Gastrocnemius medialis (tissue), 4 donors: ENCODE data around the gene GGA2. TPM values are rescaled to one million over a fixed set of nuclear protein-coding genes. Genes with fewer than 3 reads are reported as not detected.
"Not testable (repeated sequence)": the region's sequence is repeated elsewhere in the genome, so short reads cannot be mapped to it uniquely, and the experiment has no call there.

Experiments used
- ATAC-seq, 2 donors: fragments of 150-250 bp; one replicate each; pipeline ENCODE4 v1.9.1; 2016
- DNase-seq, 2 donors: peaks; one replicate each; pipeline ENCODE4 v3.0.0-alpha.2; 2019
- H3K27ac ChIP-seq, 4 donors: fragments of 200-600 bp; sonication (generic); 1 replicate in 1 of 4; 2 replicates in 3 of 4; pipeline ENCODE4 v1.5.1; 2016 to 2018; ENCODE audit warnings: mild to moderate bottlenecking in 2 of 4, moderate library complexity in 1 of 4
- H3K27me3 ChIP-seq, 3 donors: fragments of 200-600 bp; sonication (generic) in 2 of 3; 1 replicate in 1 of 3; 2 replicates in 2 of 3; pipeline versions ENCODE4 v1.5.1 to v1.6.0; 2016 to 2019; ENCODE audit warnings: mild to moderate bottlenecking in 1 of 3, moderate library complexity in 1 of 3
- H3K36me3 ChIP-seq, 2 donors: fragments of 200-600 bp; sonication (generic) in 1 of 2; one replicate each; pipeline ENCODE4 v1.5.1; 2017 to 2018
- H3K4me1 ChIP-seq, 2 donors: fragments of 200-600 bp; sonication (generic) in 1 of 2; one replicate each; pipeline ENCODE4 v1.5.1; 2016 to 2017; ENCODE audit warnings: mild to moderate bottlenecking in 2 of 2
- H3K4me3 ChIP-seq, 4 donors: fragments of 200-600 bp; sonication (generic) in 3 of 4; 1 replicate in 1 of 4; 2 replicates in 3 of 4; pipeline ENCODE4 v1.5.1; 2016 to 2019; ENCODE audit warnings: mild to moderate bottlenecking in 2 of 4
- H3K9me3 ChIP-seq, 3 donors: fragments of 200-600 bp; sonication (generic) in 2 of 3; 1 replicate in 1 of 3; 2 replicates in 2 of 3; pipeline ENCODE4 v1.5.1; 2016 to 2019
- CTCF ChIP-seq, 5 experiments: fragments of 450-650 bp in 3 of 5; fragments of 200-600 bp in 2 of 5; sonication (generic) in 2 of 5; IDR thresholded peaks in 4 of 5; conservative IDR thresholded peaks in 1 of 5; 1 replicate in 4 of 5; 2 replicates in 1 of 5; pipeline ENCODE4 v1.5.1; 2016 to 2019; ENCODE audit warnings: antibody characterized with exemption in 5 of 5, mild to moderate bottlenecking in 3 of 5, moderate library complexity in 3 of 5
- POLR2A ChIP-seq, 2 donors: fragments of 450-650 bp; IDR thresholded peaks; one replicate each; pipeline ENCODE4 v1.6.1; 2017; ENCODE audit warnings: antibody characterized with exemption in 2 of 2, mild to moderate bottlenecking in 2 of 2, moderate library complexity in 2 of 2
- in situ Hi-C, 4 donors: fragments of 200-750 bp; cut with MboI; loops; one replicate each; pipeline versions ENCODE4 v1.15.0 to v1.8.0; 2017; ENCODE audit warnings: low sequenced_read_pairs in 4 of 4
- intact Hi-C: fragments of 100-400 bp; cut with DNase I; formaldehyde crosslinking; loops from one replicate; pipeline ENCODE4 v1.15.1; 2023; ENCODE audit warnings: low total_unique reads
- total RNA-seq, 4 donors: library from RNA; depleted of rRNA; stranded (reverse); fragments of >200 nt; gene quantifications; one replicate each; pipeline versions ENCODE4 v1.1.0 to v1.2.3, GENCODE V29; 2016

Gene GGA2
- total RNA-seq, 4 donors from 2014 or later: 31.0 to 79.9 (median 48.8) TPM

GRCh38 chr16:23465179-23465578 is 45.1 kb downstream of the GGA2 start:
- no peaks in the 10 kb centered on the region for H3K27me3 ChIP-seq
- peak overlapping the region in 1 of 4 donors; percentile 74 for H3K27ac ChIP-seq
- H3K4me1 ChIP-seq: peaks cover 10 to 14% of the 10 kb centered on the region in 2 donors
- in situ Hi-C loops (no loop called here), intact Hi-C loops (no loop called here)
- peaks cover 0 to 30% of the 10 kb centered on the region in 2 donors for H3K36me3 ChIP-seq
- H3K9me3 ChIP-seq: no peaks in the 10 kb centered on the region
- DNase-seq: no peak
- ATAC-seq: no peak
- TF ChIP-seq POLR2A (IDR thresholded peaks at IDR 0.05) (no peak), CTCF (IDR thresholded peaks at IDR 0.05 in 4 of 5, conservative IDR thresholded peaks at IDR 0.05 in 1 of 5) (no peak)
- no peak overlapping the region for H3K4me3 ChIP-seq

- H3K4me3 ChIP-seq: no peak overlapping the region
- in situ Hi-C loops (no loop called here), intact Hi-C loops (no loop called here)
- TF ChIP-seq POLR2A (IDR thresholded peaks at IDR 0.05): no peak
- TF ChIP-seq CTCF (IDR thresholded peaks at IDR 0.05 in 4 of 5, conservative IDR thresholded peaks at IDR 0.05 in 1 of 5): no peak
- H3K4me1 ChIP-seq: peaks cover 10 to 14% of the 10 kb centered on the region in 2 donors
- no peaks in the 10 kb centered on the region for H3K9me3 ChIP-seq
- ATAC-seq (no peak), DNase-seq (no peak)
- H3K36me3 ChIP-seq: peaks cover 0 to 24% of the 10 kb centered on the region in 2 donors
- H3K27ac ChIP-seq: peak overlapping the region in 1 of 4 donors; percentile 43
- no peaks in the 10 kb centered on the region for H3K27me3 ChIP-seq
Measured at GRCh38 chr16:23464196-23464595, 46.1 kb downstream of the GGA2 start.

GRCh38 chr16:23462994-23463393 is 47.3 kb downstream of the GGA2 start:
- Histone ChIP-seq H3K4me1 (peaks cover 10 to 14% of the 10 kb centered on the region in 2 donors), H3K36me3 (peaks cover 0 to 12% of the 10 kb centered on the region in 2 donors)
- H3K27ac ChIP-seq, in situ Hi-C loops, H3K9me3 ChIP-seq, H3K27me3 ChIP-seq, intact Hi-C loops, H3K4me3 ChIP-seq: not testable (repeated sequence)
- peak; percentile 38 to 71 for DNase-seq
- ATAC-seq: peak in 1 of 2 donors; percentile 67

DNA sequence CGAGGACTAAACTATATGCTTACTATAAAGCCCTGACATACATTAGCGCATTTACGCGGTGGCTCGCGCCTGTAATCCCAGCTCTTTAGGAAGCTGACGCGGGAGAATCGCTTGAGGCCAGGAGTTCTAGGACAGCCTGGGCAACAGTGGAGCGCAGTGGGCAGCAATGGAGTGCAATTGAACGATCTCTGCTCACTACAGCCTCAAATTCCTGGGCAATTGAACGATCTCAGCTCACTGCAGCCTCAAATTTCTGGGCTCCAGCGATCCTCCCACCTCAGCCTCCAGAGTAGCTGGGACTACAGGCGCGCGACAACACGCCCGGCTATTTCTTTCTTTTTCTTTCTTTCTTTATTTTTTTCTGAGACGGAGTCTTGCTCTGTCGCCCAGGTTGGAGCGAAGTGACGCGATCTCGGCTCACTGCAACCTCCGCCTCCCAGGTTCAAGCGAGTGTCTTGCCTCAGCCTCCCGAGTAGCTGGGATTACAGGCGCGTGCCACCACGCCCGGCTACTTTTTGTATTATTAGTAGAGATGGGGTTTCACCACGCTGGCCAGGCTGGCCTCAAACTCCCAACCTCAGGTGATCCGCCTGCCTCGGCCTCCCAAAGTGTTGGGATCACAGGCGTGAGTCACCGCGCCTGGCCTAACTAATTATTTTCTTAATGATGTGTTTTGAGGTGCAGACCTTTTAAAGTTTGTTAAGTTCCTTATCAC is 56.8 kb downstream of the GGA2 start:
- H3K4me3 ChIP-seq: peak overlapping the region; percentile 74 to 90 (median 78)
- intact Hi-C loops: loop anchor here (2.0 to 5.0 kb wide), 2 partner anchors 103 to 144 kb away; partner anchors contain the start of genes EARS2, NDUFAB1 and UBFD1
- in situ Hi-C loops: no loop called here
- peak overlapping the region in 2 of 4 donors; percentile 77 to 87 for H3K27ac ChIP-seq
- H3K4me1 ChIP-seq: peaks cover 4 to 29% of the 10 kb centered on the region in 2 donors
- TF ChIP-seq POLR2A (IDR thresholded peaks at IDR 0.05): no peak
- TF ChIP-seq CTCF (IDR thresholded peaks at IDR 0.05 in 4 of 5, conservative IDR thresholded peaks at IDR 0.05 in 1 of 5): no peak
- no peaks in the 10 kb centered on the region for H3K36me3 ChIP-seq
- DNase-seq (no peak), ATAC-seq (peak in 1 of 2 donors; percentile 18)
- no peaks in the 10 kb centered on the region for H3K27me3 ChIP-seq
- H3K9me3 ChIP-seq: no peaks in the 10 kb centered on the region

DNA sequence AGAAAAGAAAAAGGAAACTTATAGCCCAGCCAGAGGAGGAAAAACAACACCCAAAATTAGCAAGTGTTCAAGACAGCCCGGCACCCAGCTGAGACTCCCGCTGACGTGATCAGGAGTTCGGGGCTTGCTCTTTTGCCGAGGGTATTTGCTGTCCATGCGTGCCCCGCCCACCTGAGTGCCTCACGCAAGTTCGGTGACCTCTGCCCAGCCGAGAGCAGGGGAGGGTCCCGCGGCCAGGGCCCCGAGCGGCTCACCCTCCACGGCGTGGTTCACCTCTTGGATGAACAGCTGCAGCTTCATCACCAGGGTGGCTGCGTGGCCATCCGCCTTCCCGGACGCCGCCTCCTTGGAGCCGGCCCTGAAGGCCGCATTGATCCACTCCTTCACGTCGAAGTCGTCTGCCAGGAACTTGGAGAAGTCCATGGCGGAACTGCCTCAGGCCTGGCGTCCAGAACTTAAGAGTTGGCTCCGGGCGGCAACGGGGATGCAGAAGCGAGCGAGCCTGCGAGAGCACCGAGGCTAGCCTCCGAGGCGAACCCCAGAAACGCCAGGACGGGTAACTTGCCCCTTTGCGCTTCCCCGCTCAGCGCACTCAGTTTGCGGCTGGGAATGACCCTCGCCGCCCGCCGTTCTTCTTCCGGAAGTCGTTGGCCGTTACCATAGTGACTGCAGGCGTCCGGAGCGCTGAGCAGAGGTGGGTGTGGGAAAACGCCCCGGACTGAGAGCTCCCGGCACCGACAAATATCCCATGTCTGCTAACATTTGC is 57.5 kb downstream of the GGA2 start, which contains the start of gene COG7:
TSS of gene COG7 (minus strand) at position 618 of the 766 bp plus-strand sequence. CDS start at position 423, 195 bp downstream.
- H3K27me3 ChIP-seq: no peaks in the 10 kb centered on the region
- DNase-seq (peak; percentile 69 to 79), ATAC-seq (peak; percentile 93 to 94)
- in situ Hi-C loops (no loop called here), intact Hi-C loops (loop anchor here (2.0 to 5.0 kb wide), 2 partner anchors 104 to 145 kb away; partner anchors contain the start of genes EARS2, NDUFAB1 and UBFD1)
- H3K4me3 ChIP-seq: peak within 1 kb of the TSS; percentile 74 to 90 (median 78)
- no peaks in the 10 kb centered on the region for H3K36me3 ChIP-seq
- H3K9me3 ChIP-seq: no peaks in the 10 kb centered on the region
- TF ChIP-seq CTCF (IDR thresholded peaks at IDR 0.05 in 4 of 5, conservative IDR thresholded peaks at IDR 0.05 in 1 of 5) (no peak), POLR2A (IDR thresholded peaks at IDR 0.05) (no peak)
- peaks cover 4 to 33% of the 10 kb centered on the region in 2 donors for H3K4me1 ChIP-seq
- H3K27ac ChIP-seq: peak within 1 kb of the TSS; percentile 77 to 87 (median 82)
